SU-DHL-6 (cell line): Measurements from ENCODE around the gene LATS2.

ENCODE experiments used
- EZH2phosphoT487 ChIP-seq: fragments of 200-600 bp; sonication (generic), shearing (Covaris generic); conservative IDR thresholded peaks from 2 replicates; pipeline ENCODE4 v1.6.1; 2018; ENCODE audit warnings: mild to moderate bottlenecking, antibody characterized with exemption, low read length, moderate library complexity, mixed read lengths
- TF ChIP-seq, protein P1 (sequence below): fragments of 200-600 bp; sonication (generic); IDR thresholded peaks from one replicate; pipeline ENCODE4 v1.5.1; 2017; ENCODE audit warnings: antibody characterized with exemption, mild to moderate bottlenecking, low read length, moderate library complexity; ENCODE audit not compliant: insufficient read depth, poor library complexity, severe bottlenecking

DNA sequence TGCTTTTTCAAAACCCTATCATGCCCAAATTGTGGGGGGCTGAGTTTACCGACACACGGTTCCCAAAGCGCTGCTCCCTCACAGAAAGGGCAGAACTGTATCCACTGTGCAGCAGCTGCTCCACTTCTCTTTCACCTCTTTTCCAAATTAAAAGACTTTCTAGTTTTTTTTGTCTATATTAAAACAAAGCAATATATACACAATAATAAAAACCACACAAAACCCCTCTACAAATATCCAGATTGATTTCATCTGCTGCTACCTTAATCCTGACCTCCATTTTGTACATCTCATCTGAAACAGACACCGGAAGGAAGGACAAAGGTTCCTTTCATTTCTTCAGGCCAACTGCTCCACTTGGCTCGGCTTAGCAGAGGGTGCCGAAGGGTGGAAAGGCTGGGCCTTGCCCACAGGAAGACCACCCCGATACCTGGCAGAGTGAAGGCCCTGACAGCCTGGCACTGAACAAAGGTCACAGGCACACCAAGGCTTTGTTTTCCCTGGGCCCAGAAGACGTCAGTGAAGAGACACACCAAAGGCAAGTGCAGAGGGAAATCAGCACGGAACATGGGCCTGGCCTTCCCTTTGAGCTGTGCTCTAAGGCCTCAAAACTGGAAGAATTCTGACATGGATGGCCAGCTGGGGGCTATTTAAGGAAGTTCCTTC, 71.6 kb downstream of the LATS2 start:
- TF ChIP-seq, protein P1, sequence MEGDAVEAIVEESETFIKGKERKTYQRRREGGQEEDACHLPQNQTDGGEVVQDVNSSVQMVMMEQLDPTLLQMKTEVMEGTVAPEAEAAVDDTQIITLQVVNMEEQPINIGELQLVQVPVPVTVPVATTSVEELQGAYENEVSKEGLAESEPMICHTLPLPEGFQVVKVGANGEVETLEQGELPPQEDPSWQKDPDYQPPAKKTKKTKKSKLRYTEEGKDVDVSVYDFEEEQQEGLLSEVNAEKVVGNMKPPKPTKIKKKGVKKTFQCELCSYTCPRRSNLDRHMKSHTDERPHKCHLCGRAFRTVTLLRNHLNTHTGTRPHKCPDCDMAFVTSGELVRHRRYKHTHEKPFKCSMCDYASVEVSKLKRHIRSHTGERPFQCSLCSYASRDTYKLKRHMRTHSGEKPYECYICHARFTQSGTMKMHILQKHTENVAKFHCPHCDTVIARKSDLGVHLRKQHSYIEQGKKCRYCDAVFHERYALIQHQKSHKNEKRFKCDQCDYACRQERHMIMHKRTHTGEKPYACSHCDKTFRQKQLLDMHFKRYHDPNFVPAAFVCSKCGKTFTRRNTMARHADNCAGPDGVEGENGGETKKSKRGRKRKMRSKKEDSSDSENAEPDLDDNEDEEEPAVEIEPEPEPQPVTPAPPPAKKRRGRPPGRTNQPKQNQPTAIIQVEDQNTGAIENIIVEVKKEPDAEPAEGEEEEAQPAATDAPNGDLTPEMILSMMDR: no peak
- TF ChIP-seq EZH2phosphoT487: no peak
